ENCODE measurements around the gene ARHGEF4. TPM values are rescaled to one million over a fixed set of nuclear protein-coding genes. Genes with fewer than 3 reads are reported as not detected.

Gene ARHGEF4
- total RNA-seq, 1 experiment from 2014 or later, result 12.6 TPM

GRCh38 chr2:131063501-131064283 lies 227.0 kb downstream of the ARHGEF4 start:
- Histone ChIP-seq H3K14ac (ENCODE audit: insufficient read depth, low read length) (no peak overlapping the region), H4K20me1 (ENCODE audit: control insufficient read depth, insufficient read depth, insufficient read length) (no peaks in the 10 kb centered on the region), H3K18ac (ENCODE audit: insufficient read length, low read depth, low read length) (no peak overlapping the region), H3K9ac (ENCODE audit: extremely low read depth, insufficient read length, low read length) (no peak overlapping the region), H3K4ac (ENCODE audit: low read depth, low read length) (no peak overlapping the region), H4K8ac (replicated peaks; ENCODE audit: insufficient read length, low read depth, low read length) (no peak overlapping the region), H4K5ac (ENCODE audit: insufficient read length, low read depth, low read length) (no peak overlapping the region), H2BK15ac (ENCODE audit: low read depth, low read length) (no peak overlapping the region), H3K79me1 (ENCODE audit: insufficient read depth, low read depth, low read length, poor library complexity, severe bottlenecking) (peaks cover 8% of the 10 kb centered on the region), H3K4me1 (ENCODE audit: insufficient read depth, low read length) (no peaks in the 10 kb centered on the region), H3K27me3 (ENCODE audit: insufficient read depth, low read length) (no peaks in the 10 kb centered on the region), H3K23me2 (ENCODE audit: insufficient read length, low read depth, low read length, poor library complexity, severe bottlenecking) (no peaks in the 10 kb centered on the region), H3K79me2 (ENCODE audit: insufficient read depth, low read length) (peaks cover 42% of the 10 kb centered on the region; the same call in 1 of the 2 replicates), H2BK5ac (ENCODE audit: insufficient read length, low read length) (no peak overlapping the region), H4K91ac (ENCODE audit: insufficient read length, low read depth, low read length) (no peak overlapping the region), H3K9me3 (ENCODE audit: control insufficient read depth, low read depth, low read length) (no peaks in the 10 kb centered on the region), H2AK5ac (ENCODE audit: insufficient read length, low read length) (no peak overlapping the region), H2BK20ac (ENCODE audit: low read depth, low read length, poor library complexity, severe bottlenecking) (no peak overlapping the region), H3K56ac (ENCODE audit: insufficient read length, low read depth, low read length) (no peak overlapping the region), H3K4me2 (ENCODE audit: insufficient read depth, insufficient read length, low read length) (no peak overlapping the region), H2BK12ac (ENCODE audit: insufficient read length, low read depth, low read length) (no peak overlapping the region), H3K23ac (ENCODE audit: insufficient read length, low read depth, low read length) (no peak overlapping the region), H3T11ph (ENCODE audit: low read length) (no peak overlapping the region), H3K27ac (ENCODE audit: insufficient read length, low read depth, low read length) (no peak overlapping the region), H2BK120ac (ENCODE audit: low read depth, low read length, poor library complexity, severe bottlenecking) (no peak overlapping the region), H2AFZ (ENCODE audit: low read length) (no peak overlapping the region)
- WGBS (ENCODE audit: extremely low coverage, insufficient read length, low lambda C conversion rate), result 100% methylated on average over 1 of the region's 11 CpGs
- TF ChIP-seq, protein P1, sequence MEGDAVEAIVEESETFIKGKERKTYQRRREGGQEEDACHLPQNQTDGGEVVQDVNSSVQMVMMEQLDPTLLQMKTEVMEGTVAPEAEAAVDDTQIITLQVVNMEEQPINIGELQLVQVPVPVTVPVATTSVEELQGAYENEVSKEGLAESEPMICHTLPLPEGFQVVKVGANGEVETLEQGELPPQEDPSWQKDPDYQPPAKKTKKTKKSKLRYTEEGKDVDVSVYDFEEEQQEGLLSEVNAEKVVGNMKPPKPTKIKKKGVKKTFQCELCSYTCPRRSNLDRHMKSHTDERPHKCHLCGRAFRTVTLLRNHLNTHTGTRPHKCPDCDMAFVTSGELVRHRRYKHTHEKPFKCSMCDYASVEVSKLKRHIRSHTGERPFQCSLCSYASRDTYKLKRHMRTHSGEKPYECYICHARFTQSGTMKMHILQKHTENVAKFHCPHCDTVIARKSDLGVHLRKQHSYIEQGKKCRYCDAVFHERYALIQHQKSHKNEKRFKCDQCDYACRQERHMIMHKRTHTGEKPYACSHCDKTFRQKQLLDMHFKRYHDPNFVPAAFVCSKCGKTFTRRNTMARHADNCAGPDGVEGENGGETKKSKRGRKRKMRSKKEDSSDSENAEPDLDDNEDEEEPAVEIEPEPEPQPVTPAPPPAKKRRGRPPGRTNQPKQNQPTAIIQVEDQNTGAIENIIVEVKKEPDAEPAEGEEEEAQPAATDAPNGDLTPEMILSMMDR (conservative IDR thresholded peaks at IDR 0.05), result no peak
- Mint-ChIP-seq H3K4me3 (no peak overlapping the region), H3K9me3 (no peaks in the 10 kb centered on the region), H3K27ac (peak overlapping the region; percentile 2 to 89 (median 77); a peak in 5 of 7 replicates), H3K36me3 (ENCODE audit: insufficient read depth in 1 of 3, low read depth in 3 of 3) (peaks cover 27 to 81% (median 61%) of the 10 kb centered on the region in 3 experiments), H3K4me1 (peaks cover 15% of the 10 kb centered on the region in 2 experiments; a peak in 3 of 4 replicates), H3K27me3 (ENCODE audit: low read depth) (no peaks in the 10 kb centered on the region)
- no peak for DNase-seq
